ENCODE results near the gene PTTG1. TPM values are rescaled to one million over a fixed set of nuclear protein-coding genes. Genes with fewer than 3 reads are reported as not detected.

PTTG1 gene
- total RNA-seq, 1 donor from 2014 or later, result 9.1 TPM

GRCh38 chr5:160474084-160474483 is 52.4 kb downstream of the PTTG1 start:
- Histone ChIP-seq H3K4me1 (peaks cover 24% of the 10 kb centered on the region), H3K9me3 (no peaks in the 10 kb centered on the region), H3K36me3 (no peaks in the 10 kb centered on the region), H3K4me3 (no peak overlapping the region), H3K27me3 (ENCODE audit: low read depth) (no peaks in the 10 kb centered on the region), H3K27ac (no peak overlapping the region)
- ATAC-seq, result no peak
- intact Hi-C loops (cut with DNase I), result no loop called here
- DNase-seq, result no peak
- TF ChIP-seq CTCF (IDR thresholded peaks at IDR 0.05), result no peak

DNA sequence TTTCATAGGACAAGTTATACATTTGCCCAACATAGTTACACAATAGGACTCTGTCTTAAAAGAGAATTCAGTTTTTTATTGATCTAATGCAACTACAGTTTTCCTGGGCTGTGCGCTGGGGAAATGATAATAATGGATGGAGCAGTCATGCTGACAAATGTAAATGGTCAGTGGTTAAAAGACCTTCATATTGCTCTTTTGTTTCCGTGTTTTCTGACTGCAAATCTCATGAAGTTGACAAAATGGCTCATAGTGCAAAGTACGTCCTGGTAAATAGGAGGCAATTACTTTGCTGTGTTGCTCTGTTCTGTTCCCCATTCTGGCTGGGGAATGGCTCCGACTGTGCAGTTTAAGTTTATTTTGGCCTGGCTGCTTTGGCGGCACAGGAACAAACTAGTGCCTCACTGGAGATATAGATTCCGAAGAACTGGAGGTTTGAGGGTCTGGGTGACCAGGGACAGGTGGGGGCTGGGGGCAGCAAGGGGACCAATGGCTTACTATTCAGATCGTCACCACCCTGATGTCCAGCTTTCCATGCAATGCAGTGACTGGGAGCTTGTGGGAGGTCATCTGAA is 54.3 kb downstream of the PTTG1 start:
- Histone ChIP-seq H3K4me1 (peaks cover 6% of the 10 kb centered on the region), H3K27me3 (ENCODE audit: low read depth) (no peaks in the 10 kb centered on the region), H3K36me3 (no peaks in the 10 kb centered on the region), H3K27ac (no peak overlapping the region), H3K4me3 (no peak overlapping the region), H3K9me3 (no peaks in the 10 kb centered on the region)
- no peak for TF ChIP-seq CTCF (IDR thresholded peaks at IDR 0.05)
- ATAC-seq (no peak), DNase-seq (no peak)
- intact Hi-C loops (cut with DNase I), result no loop called here

DNA sequence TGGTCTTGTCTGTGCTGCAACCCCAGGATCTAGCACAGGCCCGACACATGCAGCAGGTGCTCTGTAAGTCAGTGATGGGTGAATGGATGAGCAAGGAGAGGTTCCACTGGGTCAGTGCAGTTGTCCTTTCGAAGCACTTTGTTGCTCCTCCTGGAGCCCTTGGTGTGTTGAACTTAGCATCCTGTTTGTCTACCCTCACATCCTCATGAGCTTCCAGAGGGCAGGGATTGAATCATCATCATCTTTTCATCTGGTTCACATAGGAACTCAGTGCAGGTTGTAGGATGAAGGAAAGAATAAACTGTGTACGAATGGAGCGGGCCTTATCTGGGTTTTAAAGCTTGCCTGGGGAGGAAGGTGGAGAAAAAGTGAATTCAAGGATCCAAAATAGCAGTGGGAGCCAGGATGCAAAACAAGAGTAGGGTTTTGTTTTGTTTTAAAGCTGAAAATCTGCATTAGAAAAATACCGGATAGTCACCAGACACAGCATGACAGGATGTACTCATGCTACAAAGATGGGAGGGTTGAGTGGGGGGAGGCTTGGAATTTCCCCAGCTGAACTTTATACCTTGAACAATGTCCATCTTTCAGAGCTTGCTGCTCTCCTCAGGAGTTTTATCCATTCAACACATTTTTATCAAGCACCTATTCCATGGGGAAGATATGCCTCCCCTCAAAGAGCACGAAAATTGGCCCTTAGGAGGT is 55.8 kb downstream of the PTTG1 start:
- intact Hi-C loops (cut with DNase I), result no loop called here
- no peak overlapping the region for H3K4me3 ChIP-seq
- H3K36me3 ChIP-seq, result no peaks in the 10 kb centered on the region
- TF ChIP-seq CTCF (IDR thresholded peaks at IDR 0.05), result no peak
- H3K9me3 ChIP-seq, result no peaks in the 10 kb centered on the region
- H3K4me1 ChIP-seq, result no peaks in the 10 kb centered on the region
- no peak overlapping the region for H3K27ac ChIP-seq
- DNase-seq (no peak), ATAC-seq (no peak)
- H3K27me3 ChIP-seq (ENCODE audit: low read depth), result no peaks in the 10 kb centered on the region

- Histone ChIP-seq H3K9me3 (no peaks in the 10 kb centered on the region), H3K27ac (no peak overlapping the region), H3K36me3 (no peaks in the 10 kb centered on the region), H3K27me3 (ENCODE audit: low read depth) (no peaks in the 10 kb centered on the region), H3K4me3 (no peak overlapping the region), H3K4me1 (no peaks in the 10 kb centered on the region)
- DNase-seq (no peak), ATAC-seq (no peak)
- intact Hi-C loops (cut with DNase I), result no loop called here
- no peak for TF ChIP-seq CTCF (IDR thresholded peaks at IDR 0.05)
Observed at GRCh38 chr5:160478163-160478562, 56.5 kb downstream of the PTTG1 start.

Small RNAs within 50 kb of the gene (microRNA-seq; reads per million reads assigned to microRNA genes)
- gene MIR3142 (ENCODE audit: borderline number of aligned reads), result not detected

Other genes with a start within 250 kb of the PTTG1 start
- 4.9 TPM for gene FABP6, start 192.3 kb upstream of the PTTG1 start, total RNA-seq
- gene CCNJL, start 109.3 kb upstream of the PTTG1 start, total RNA-seq, result 15.5 TPM
- gene C1QTNF2, start 51.2 kb upstream of the PTTG1 start, total RNA-seq, result 1.6 TPM
- 6.1 TPM for gene FAM200C, start 21.8 kb upstream of the PTTG1 start, total RNA-seq
- gene SLU7, start 2.8 kb upstream of the PTTG1 start, total RNA-seq, result 55.1 TPM

Measured in lower lobe of right lung (tissue), 2 donors.